ENCODE measurements around the gene SRSF9.

GRCh38 chr12:120438495-120439198 is 30.9 kb downstream of the SRSF9 start:
- TF ChIP-seq EP300 (conservative IDR thresholded peaks at IDR 0.05; ENCODE audit: poor library complexity, severe bottlenecking) = no peak
- TF ChIP-seq, protein P1, sequence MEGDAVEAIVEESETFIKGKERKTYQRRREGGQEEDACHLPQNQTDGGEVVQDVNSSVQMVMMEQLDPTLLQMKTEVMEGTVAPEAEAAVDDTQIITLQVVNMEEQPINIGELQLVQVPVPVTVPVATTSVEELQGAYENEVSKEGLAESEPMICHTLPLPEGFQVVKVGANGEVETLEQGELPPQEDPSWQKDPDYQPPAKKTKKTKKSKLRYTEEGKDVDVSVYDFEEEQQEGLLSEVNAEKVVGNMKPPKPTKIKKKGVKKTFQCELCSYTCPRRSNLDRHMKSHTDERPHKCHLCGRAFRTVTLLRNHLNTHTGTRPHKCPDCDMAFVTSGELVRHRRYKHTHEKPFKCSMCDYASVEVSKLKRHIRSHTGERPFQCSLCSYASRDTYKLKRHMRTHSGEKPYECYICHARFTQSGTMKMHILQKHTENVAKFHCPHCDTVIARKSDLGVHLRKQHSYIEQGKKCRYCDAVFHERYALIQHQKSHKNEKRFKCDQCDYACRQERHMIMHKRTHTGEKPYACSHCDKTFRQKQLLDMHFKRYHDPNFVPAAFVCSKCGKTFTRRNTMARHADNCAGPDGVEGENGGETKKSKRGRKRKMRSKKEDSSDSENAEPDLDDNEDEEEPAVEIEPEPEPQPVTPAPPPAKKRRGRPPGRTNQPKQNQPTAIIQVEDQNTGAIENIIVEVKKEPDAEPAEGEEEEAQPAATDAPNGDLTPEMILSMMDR (IDR thresholded peaks at IDR 0.05; ENCODE audit: poor library complexity, severe bottlenecking) = no peak
- TF ChIP-seq RAD21 (conservative IDR thresholded peaks at IDR 0.05) = no peak
- TF ChIP-seq POLR2AphosphoS5 (IDR thresholded peaks at IDR 0.05) = no peak
- TF ChIP-seq REST (IDR thresholded peaks at IDR 0.05; ENCODE audit: borderline replicate concordance) = no peak
- no peak for TF ChIP-seq MXI1 (conservative IDR thresholded peaks at IDR 0.05; ENCODE audit: poor library complexity, severe bottlenecking)
- no peak for TF ChIP-seq TAF1 (IDR thresholded peaks at IDR 0.05; ENCODE audit: low read depth)
- TF ChIP-seq EZH2 (IDR thresholded peaks at IDR 0.05; ENCODE audit: borderline replicate concordance, insufficient read depth, low read length, poor library complexity, severe bottlenecking) = no peak
